ENCODE results near the gene CCDC47. TPM values are rescaled to one million over a fixed set of nuclear protein-coding genes. Genes with fewer than 3 reads are reported as not detected.

Gene CCDC47
- total and polyA plus RNA-seq, 2 of the 13 experiments (the other 11 are each of a cell fraction or from before 2014, with no cell fraction given): 59.3 to 99.5 TPM

DNA sequence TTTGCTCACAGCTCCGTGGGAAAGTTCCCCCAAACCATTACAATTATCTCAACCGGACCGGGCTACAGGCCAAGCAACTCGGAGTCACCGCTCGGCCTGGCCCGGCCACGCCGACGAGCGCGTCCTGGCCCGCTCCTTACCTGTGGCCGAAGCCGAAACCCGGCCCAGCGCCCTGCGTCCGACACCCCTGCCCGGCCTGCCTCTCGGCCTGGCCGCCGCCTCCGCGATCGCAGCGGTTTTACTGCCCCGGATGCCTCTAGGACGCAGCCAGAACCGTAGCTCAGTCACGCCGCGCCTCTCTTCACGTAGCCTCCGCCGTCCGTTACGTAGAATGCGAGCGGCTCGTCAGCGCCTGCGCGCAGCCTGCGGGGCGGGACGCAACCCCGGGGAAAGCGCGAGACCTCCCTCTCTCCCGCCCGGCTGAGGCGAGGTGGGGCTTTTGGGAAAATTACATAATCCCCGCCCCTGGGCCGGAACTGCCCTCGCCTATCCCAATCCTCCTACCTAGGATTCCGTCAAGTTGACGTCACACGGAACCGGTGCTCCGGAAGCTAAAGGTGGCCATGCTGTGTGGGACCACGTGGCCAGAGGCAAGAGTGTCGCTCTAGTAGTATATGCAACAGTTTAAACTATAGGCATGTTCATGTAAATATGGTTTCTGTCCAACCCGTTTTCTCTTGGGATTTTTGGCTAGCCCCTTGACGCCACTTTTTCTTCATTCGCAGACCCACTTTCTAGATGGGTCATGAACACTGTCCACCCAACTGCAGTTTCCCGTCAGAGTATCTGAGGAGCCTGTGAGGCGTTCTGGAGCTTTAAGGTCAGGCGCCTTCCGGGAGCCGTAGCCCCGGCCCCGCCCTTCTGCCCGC lies at the start of gene CCDC47 (continued):
- TF ChIP-seq MAZ (IDR thresholded peaks at IDR 0.05; ENCODE audit: borderline replicate concordance, low read depth, low read length) (peak; percentile 86), MAZ (CRISPR knock-in tag; IDR thresholded peaks at IDR 0.05; ENCODE audit: low read depth) (peak; percentile 95), MED13 (CRISPR knock-in tag; IDR thresholded peaks at IDR 0.05) (peak; percentile 40; the same call in 1 of the 2 replicates), CEBPG (CRISPR knock-in tag; IDR thresholded peaks at IDR 0.05) (peak; percentile 89), MXD4 (CRISPR knock-in tag; IDR thresholded peaks at IDR 0.05) (peak; percentile 100), ZNF564 (CRISPR knock-in tag; IDR thresholded peaks at IDR 0.05) (peak; percentile 85; the same call in 1 of the 2 replicates), GABPB1 (CRISPR knock-in tag; IDR thresholded peaks at IDR 0.05) (peak; percentile 98), ZNF615 (CRISPR knock-in tag; IDR thresholded peaks at IDR 0.05; ENCODE audit: borderline replicate concordance) (no peak), ZNF879 (CRISPR knock-in tag; IDR thresholded peaks at IDR 0.05) (peak; percentile 88; the same call in 1 of the 2 replicates), ZNF563 (CRISPR knock-in tag; IDR thresholded peaks at IDR 0.05) (peak; percentile 75), ZNF629 (CRISPR knock-in tag; conservative IDR thresholded peaks at IDR 0.05) (peak; percentile 54)
- TF ChIP-seq, protein P1, sequence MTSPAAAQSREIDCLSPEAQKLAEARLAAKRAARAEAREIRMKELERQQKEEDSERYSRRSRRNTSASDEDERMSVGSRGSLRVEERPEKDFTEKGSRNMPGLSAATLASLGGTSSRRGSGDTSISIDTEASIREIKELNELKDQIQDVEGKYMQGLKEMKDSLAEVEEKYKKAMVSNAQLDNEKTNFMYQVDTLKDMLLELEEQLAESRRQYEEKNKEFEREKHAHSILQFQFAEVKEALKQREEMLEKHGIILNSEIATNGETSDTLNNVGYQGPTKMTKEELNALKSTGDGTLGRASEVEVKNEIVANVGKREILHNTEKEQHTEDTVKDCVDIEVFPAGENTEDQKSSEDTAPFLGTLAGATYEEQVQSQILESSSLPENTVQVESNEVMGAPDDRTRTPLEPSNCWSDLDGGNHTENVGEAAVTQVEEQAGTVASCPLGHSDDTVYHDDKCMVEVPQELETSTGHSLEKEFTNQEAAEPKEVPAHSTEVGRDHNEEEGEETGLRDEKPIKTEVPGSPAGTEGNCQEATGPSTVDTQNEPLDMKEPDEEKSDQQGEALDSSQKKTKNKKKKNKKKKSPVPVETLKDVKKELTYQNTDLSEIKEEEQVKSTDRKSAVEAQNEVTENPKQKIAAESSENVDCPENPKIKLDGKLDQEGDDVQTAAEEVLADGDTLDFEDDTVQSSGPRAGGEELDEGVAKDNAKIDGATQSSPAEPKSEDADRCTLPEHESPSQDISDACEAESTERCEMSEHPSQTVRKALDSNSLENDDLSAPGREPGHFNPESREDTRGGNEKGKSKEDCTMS (CRISPR knock-in tag; conservative IDR thresholded peaks at IDR 0.05): no peak
- TF ChIP-seq, protein P2, sequence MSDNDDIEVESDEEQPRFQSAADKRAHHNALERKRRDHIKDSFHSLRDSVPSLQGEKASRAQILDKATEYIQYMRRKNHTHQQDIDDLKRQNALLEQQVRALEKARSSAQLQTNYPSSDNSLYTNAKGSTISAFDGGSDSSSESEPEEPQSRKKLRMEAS (IDR thresholded peaks at IDR 0.05): peak; percentile 100
- TF ChIP-seq, protein P3, sequence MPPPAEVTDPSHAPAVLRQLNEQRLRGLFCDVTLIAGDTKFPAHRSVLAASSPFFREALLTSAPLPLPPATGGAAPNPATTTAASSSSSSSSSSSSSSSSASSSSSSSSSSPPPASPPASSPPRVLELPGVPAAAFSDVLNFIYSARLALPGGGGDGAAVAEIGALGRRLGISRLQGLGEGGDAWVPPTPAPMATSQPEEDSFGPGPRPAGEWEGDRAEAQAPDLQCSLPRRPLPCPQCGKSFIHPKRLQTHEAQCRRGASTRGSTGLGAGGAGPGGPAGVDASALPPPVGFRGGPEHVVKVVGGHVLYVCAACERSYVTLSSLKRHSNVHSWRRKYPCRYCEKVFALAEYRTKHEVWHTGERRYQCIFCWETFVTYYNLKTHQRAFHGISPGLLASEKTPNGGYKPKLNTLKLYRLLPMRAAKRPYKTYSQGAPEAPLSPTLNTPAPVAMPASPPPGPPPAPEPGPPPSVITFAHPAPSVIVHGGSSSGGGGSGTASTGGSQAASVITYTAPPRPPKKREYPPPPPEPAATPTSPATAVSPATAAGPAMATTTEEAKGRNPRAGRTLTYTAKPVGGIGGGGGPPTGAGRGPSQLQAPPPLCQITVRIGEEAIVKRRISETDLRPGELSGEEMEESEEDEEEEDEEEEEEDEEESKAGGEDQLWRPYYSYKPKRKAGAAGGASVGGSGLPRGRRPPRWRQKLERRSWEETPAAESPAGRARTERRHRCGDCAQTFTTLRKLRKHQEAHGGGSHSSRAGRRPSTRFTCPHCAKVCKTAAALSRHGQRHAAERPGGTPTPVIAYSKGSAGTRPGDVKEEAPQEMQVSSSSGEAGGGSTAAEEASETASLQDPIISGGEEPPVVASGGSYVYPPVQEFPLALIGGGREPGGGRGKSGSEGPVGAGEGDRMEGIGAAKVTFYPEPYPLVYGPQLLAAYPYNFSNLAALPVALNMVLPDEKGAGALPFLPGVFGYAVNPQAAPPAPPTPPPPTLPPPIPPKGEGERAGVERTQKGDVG (CRISPR knock-in tag; IDR thresholded peaks at IDR 0.05; ENCODE audit: borderline replicate concordance): peak; percentile 89
- TF ChIP-seq, protein P4, sequence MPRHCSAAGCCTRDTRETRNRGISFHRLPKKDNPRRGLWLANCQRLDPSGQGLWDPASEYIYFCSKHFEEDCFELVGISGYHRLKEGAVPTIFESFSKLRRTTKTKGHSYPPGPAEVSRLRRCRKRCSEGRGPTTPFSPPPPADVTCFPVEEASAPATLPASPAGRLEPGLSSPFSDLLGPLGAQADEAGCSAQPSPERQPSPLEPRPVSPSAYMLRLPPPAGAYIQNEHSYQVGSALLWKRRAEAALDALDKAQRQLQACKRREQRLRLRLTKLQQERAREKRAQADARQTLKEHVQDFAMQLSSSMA (CRISPR knock-in tag; IDR thresholded peaks at IDR 0.05): peak; percentile 99
- TF ChIP-seq, protein P5, sequence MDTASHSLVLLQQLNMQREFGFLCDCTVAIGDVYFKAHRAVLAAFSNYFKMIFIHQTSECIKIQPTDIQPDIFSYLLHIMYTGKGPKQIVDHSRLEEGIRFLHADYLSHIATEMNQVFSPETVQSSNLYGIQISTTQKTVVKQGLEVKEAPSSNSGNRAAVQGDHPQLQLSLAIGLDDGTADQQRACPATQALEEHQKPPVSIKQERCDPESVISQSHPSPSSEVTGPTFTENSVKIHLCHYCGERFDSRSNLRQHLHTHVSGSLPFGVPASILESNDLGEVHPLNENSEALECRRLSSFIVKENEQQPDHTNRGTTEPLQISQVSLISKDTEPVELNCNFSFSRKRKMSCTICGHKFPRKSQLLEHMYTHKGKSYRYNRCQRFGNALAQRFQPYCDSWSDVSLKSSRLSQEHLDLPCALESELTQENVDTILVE (CRISPR knock-in tag; IDR thresholded peaks at IDR 0.05): peak; percentile 99
- TF ChIP-seq, protein P6, sequence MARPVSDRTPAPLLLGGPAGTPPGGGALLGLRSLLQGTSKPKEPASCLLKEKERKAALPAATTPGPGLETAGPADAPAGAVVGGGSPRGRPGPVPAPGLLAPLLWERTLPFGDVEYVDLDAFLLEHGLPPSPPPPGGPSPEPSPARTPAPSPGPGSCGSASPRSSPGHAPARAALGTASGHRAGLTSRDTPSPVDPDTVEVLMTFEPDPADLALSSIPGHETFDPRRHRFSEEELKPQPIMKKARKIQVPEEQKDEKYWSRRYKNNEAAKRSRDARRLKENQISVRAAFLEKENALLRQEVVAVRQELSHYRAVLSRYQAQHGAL (CRISPR knock-in tag; IDR thresholded peaks at IDR 0.05; ENCODE audit: not compliant biosample characterization): no peak
- TF ChIP-seq, protein P7, sequence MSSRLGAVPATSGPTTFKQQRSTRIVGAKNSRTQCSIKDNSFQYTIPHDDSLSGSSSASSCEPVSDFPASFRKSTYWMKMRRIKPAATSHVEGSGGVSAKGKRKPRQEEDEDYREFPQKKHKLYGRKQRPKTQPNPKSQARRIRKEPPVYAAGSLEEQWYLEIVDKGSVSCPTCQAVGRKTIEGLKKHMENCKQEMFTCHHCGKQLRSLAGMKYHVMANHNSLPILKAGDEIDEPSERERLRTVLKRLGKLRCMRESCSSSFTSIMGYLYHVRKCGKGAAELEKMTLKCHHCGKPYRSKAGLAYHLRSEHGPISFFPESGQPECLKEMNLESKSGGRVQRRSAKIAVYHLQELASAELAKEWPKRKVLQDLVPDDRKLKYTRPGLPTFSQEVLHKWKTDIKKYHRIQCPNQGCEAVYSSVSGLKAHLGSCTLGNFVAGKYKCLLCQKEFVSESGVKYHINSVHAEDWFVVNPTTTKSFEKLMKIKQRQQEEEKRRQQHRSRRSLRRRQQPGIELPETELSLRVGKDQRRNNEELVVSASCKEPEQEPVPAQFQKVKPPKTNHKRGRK (CRISPR knock-in tag; IDR thresholded peaks at IDR 0.05): 0 out of 2 replicates have a peak, but pooled peaks have one; percentile 27
